H9 (cell line): Measurements from ENCODE around the gene MAP3K21. TPM values are rescaled to one million over a fixed set of nuclear protein-coding genes. Genes with fewer than 3 reads are reported as not detected.

Experiments used
- DNase-seq: peaks from one replicate; pipeline ENCODE4 v3.0.0-alpha.2; 2017
- H2AFZ ChIP-seq: one replicate; pipeline ENCODE4 v1.6.1; 2013; ENCODE audit warnings: mild to moderate bottlenecking, low read length, control low read depth, moderate library complexity
- H2AK5ac ChIP-seq: 2 replicates; pipeline ENCODE4 v1.6.1; 2013; ENCODE audit warnings: low read length, control low read depth, mixed read lengths; ENCODE audit not compliant: insufficient read length
- H2BK120ac ChIP-seq: one replicate; pipeline ENCODE4 v1.6.1; 2013; ENCODE audit warnings: low read depth, mild to moderate bottlenecking, low read length, control low read depth, inconsistent platforms; ENCODE audit not compliant: poor library complexity, severe bottlenecking
- H2BK12ac ChIP-seq: 2 replicates; pipeline ENCODE4 v1.6.1; 2013; ENCODE audit warnings: low read length, control low read depth, mixed read lengths, low read depth; ENCODE audit not compliant: insufficient read length
- H2BK15ac ChIP-seq: 2 replicates; pipeline ENCODE4 v1.6.1; 2013; ENCODE audit warnings: low read depth, low read length, control low read depth
- H2BK20ac ChIP-seq: one replicate; pipeline ENCODE4 v1.6.1; 2013; ENCODE audit warnings: low read depth, mild to moderate bottlenecking, low read length, control low read depth, inconsistent platforms; ENCODE audit not compliant: poor library complexity, severe bottlenecking
- H2BK5ac ChIP-seq: 2 replicates; pipeline ENCODE4 v1.6.1; 2013; ENCODE audit warnings: low read length, control low read depth, mixed read lengths; ENCODE audit not compliant: insufficient read length
- H3K14ac ChIP-seq: 2 replicates; pipeline ENCODE4 v1.6.1; 2013; ENCODE audit warnings: low read length, control low read depth; ENCODE audit not compliant: insufficient read depth
- H3K18ac ChIP-seq: 2 replicates; pipeline ENCODE4 v1.6.1; 2013; ENCODE audit warnings: low read depth, mild to moderate bottlenecking, mixed read lengths, low read length, control low read depth; ENCODE audit not compliant: insufficient read length
- H3K23ac ChIP-seq: 2 replicates; pipeline ENCODE4 v1.6.1; 2013; ENCODE audit warnings: low read length, control low read depth, mixed read lengths, low read depth; ENCODE audit not compliant: insufficient read length
- H3K23me2 ChIP-seq: 2 replicates; pipeline ENCODE4 v1.6.1; 2013; ENCODE audit warnings: low read depth, mild to moderate bottlenecking, mixed read lengths, low read length, control low read depth; ENCODE audit not compliant: insufficient read length, poor library complexity, severe bottlenecking
- H3K27ac ChIP-seq: 2 replicates; pipeline ENCODE4 v1.5.1; 2013; ENCODE audit warnings: low read length, control low read depth, mixed read lengths, low read depth; ENCODE audit not compliant: insufficient read length
- H3K27me3 ChIP-seq: 2 replicates; pipeline ENCODE4 v1.6.1; 2013; ENCODE audit warnings: low read length, control low read depth, inconsistent platforms; ENCODE audit not compliant: insufficient read depth
- H3K4ac ChIP-seq: 2 replicates; pipeline ENCODE4 v1.6.1; 2013; ENCODE audit warnings: low read depth, mild to moderate bottlenecking, control low read depth, inconsistent platforms, low read length, moderate library complexity
- H3K4me1 ChIP-seq: 2 replicates; pipeline ENCODE4 v1.6.1; 2013; ENCODE audit warnings: low read length, control low read depth, inconsistent platforms; ENCODE audit not compliant: insufficient read depth
- H3K4me2 ChIP-seq: 2 replicates; pipeline ENCODE4 v1.6.1; 2013; ENCODE audit warnings: low read length, control low read depth, mixed read lengths; ENCODE audit not compliant: insufficient read length, insufficient read depth
- H3K56ac ChIP-seq: 2 replicates; pipeline ENCODE4 v1.6.1; 2013; ENCODE audit warnings: low read depth, mild to moderate bottlenecking, mixed read lengths, low read length, control low read depth; ENCODE audit not compliant: insufficient read length
- H3K79me1 ChIP-seq: 2 replicates; pipeline ENCODE4 v1.6.1; 2013; ENCODE audit warnings: low read depth, mild to moderate bottlenecking, moderate library complexity, low read length, control low read depth, inconsistent platforms; ENCODE audit not compliant: insufficient read depth, poor library complexity, severe bottlenecking
- H3K79me2 ChIP-seq: 2 replicates; pipeline ENCODE4 v1.6.1; 2013; ENCODE audit warnings: low read length, control low read depth, inconsistent platforms; ENCODE audit not compliant: insufficient read depth
- H3K9ac ChIP-seq: 2 replicates; pipeline ENCODE4 v1.6.1; 2013; ENCODE audit warnings: low read length, control low read depth, mixed read lengths; ENCODE audit not compliant: insufficient read length; ENCODE audit errors: extremely low read depth
- H3K9me3 ChIP-seq: one replicate; pipeline ENCODE4 v1.6.1; 2013; ENCODE audit warnings: low read depth, low read length, inconsistent platforms; ENCODE audit not compliant: control insufficient read depth
- H3T11ph ChIP-seq: one replicate; pipeline ENCODE4 v1.6.1; 2013; ENCODE audit warnings: mild to moderate bottlenecking, low read length, control low read depth, inconsistent platforms
- H4K20me1 ChIP-seq: one replicate; pipeline ENCODE4 v1.6.1; 2013; ENCODE audit not compliant: control insufficient read depth, insufficient read length, insufficient read depth
- H4K5ac ChIP-seq: 2 replicates; pipeline ENCODE4 v1.6.1; 2013; ENCODE audit warnings: low read depth, mild to moderate bottlenecking, mixed read lengths, low read length, control low read depth; ENCODE audit not compliant: insufficient read length
- H4K8ac ChIP-seq: replicated peaks from 2 replicates; pipeline ENCODE4 v1.6.1; 2013; ENCODE audit warnings: low read length, control low read depth, mixed read lengths, low read depth; ENCODE audit not compliant: insufficient read length
- H4K91ac ChIP-seq: 2 replicates; pipeline ENCODE4 v1.6.1; 2013; ENCODE audit warnings: low read depth, mild to moderate bottlenecking, moderate library complexity, mixed read lengths, low read length, control low read depth; ENCODE audit not compliant: insufficient read length
- H3K27ac Mint-ChIP-seq, 3 experiments: 2 replicates in 2 of 3; 3 replicates in 1 of 3; pipeline ENCODE4 v1.8.0; 2020 to 2021; ENCODE audit warnings: mixed read lengths in 3 of 3, mild to moderate bottlenecking in 1 of 3, moderate library complexity in 1 of 3
- H3K27me3 Mint-ChIP-seq: 2 replicates; pipeline ENCODE4 v1.8.0; 2021; ENCODE audit warnings: low read depth, mild to moderate bottlenecking, moderate library complexity, mixed read lengths
- H3K36me3 Mint-ChIP-seq, 3 experiments: 2 replicates in 2 of 3; 3 replicates in 1 of 3; pipeline ENCODE4 v1.8.0; 2020 to 2021; ENCODE audit warnings: low read depth in 3 of 3, mixed read lengths in 3 of 3; ENCODE audit not compliant: insufficient read depth in 1 of 3
- H3K4me1 Mint-ChIP-seq, 2 experiments: 2 replicates each; pipeline ENCODE4 v1.8.0; 2020; ENCODE audit warnings: mixed read lengths in 2 of 2
- H3K4me3 Mint-ChIP-seq, 2 experiments: 2 replicates in 1 of 2; 3 replicates in 1 of 2; pipeline ENCODE4 v1.8.0; 2020 to 2021; ENCODE audit warnings: mild to moderate bottlenecking in 2 of 2, mixed read lengths in 2 of 2, moderate library complexity in 1 of 2
- H3K9me3 Mint-ChIP-seq, 2 experiments: 2 replicates in 1 of 2; 3 replicates in 1 of 2; pipeline ENCODE4 v1.8.0; 2020; ENCODE audit warnings: mild to moderate bottlenecking in 2 of 2, mixed read lengths in 2 of 2, moderate library complexity in 1 of 2
- CTCF ChIP-seq: fragments of 200-600 bp; sonication (generic); conservative IDR thresholded peaks from 3 replicates; pipeline ENCODE4 v1.8.0; 2021; ENCODE audit warnings: antibody characterized with exemption, mild to moderate bottlenecking
- WGBS: extraction: QIAGEN DNeasy Blood & Tissue Kit; methylation state at CpG from one replicate; pipeline ENCODE4 v1.1.7; 2013; ENCODE audit warnings: missing lambda C conversion rate, low lambda C conversion rate, mixed read lengths; ENCODE audit not compliant: insufficient read length; ENCODE audit errors: extremely low coverage; 5-methylcytosine and 5-hydroxymethylcytosine counted together
- total RNA-seq: library from RNA; stranded (reverse); gene quantifications from 2 replicates; pipeline ENCODE4 v1.2.1, GENCODE V29; 2021

The MAP3K21 gene
- total RNA-seq, 1 experiment from 2014 or later = 11.7 TPM

- DNase-seq = no peak
- Histone ChIP-seq H3K79me1 (no peaks in the 10 kb centered on the region), H2BK5ac (no peak overlapping the region), H2BK20ac (no peak overlapping the region), H3K56ac (no peak overlapping the region), H4K20me1 (no peaks in the 10 kb centered on the region), H4K8ac (no peak overlapping the region), H2BK12ac (no peak overlapping the region), H3K79me2 (peaks cover 4% of the 10 kb centered on the region; the same call in 1 of the 2 replicates), H3K27me3 (no peaks in the 10 kb centered on the region), H2BK15ac (no peak overlapping the region), H2AFZ (no peak overlapping the region), H3K14ac (no peak overlapping the region), H4K91ac (no peak overlapping the region), H4K5ac (no peak overlapping the region), H3K18ac (no peak overlapping the region), H3K9me3 (no peaks in the 10 kb centered on the region), H3K4me2 (no peak overlapping the region), H3K27ac (no peak overlapping the region), H3K9ac (no peak overlapping the region), H3K23me2 (peaks cover 6% of the 10 kb centered on the region), H3T11ph (no peak overlapping the region), H3K23ac (no peak overlapping the region), H3K4me1 (peaks cover 3% of the 10 kb centered on the region; the same call in 1 of the 2 replicates), H2AK5ac (no peak overlapping the region), H2BK120ac (no peak overlapping the region), H3K4ac (no peak overlapping the region)
- peaks cover 18 to 19% of the 10 kb centered on the region in 2 experiments for H3K4me1 Mint-ChIP-seq
- H3K4me3 Mint-ChIP-seq = no peak overlapping the region
- peaks cover 0 to 2% (median 0%) of the 10 kb centered on the region in 3 experiments; a peak in 3 of 7 replicates for H3K36me3 Mint-ChIP-seq
- WGBS = no CpG with 5 or more reads among the region's 5 CpGs
- H3K27ac Mint-ChIP-seq = no peak overlapping the region
- no peaks in the 10 kb centered on the region for H3K27me3 Mint-ChIP-seq
- no peak; the same call in 2 of the 3 replicates for TF ChIP-seq CTCF
- H3K9me3 Mint-ChIP-seq = peaks cover 3 to 7% of the 10 kb centered on the region in 2 experiments; a peak in 3 of 5 replicates
Measured at GRCh38 chr1:233299450-233299849, 28.1 kb upstream of the MAP3K21 start.
